Astrocyte of the spinal cord (primary cell): Measurements from ENCODE around the gene ALG3.

Experiments used
- DNase-seq: peaks from one replicate; pipeline ENCODE4 v3.0.0; 2011; ENCODE audit warnings: low read depth, low spot score
- H3K4me3 ChIP-seq: 2 replicates; pipeline ENCODE4 v1.5.1; 2011; ENCODE audit warnings: low read depth, mild to moderate bottlenecking, low read length, moderate library complexity
- CTCF ChIP-seq: IDR thresholded peaks from 2 replicates; pipeline ENCODE4 v1.5.1; 2012; ENCODE audit warnings: low read depth, mild to moderate bottlenecking, low read length, inconsistent platforms
- in situ Hi-C: cut with HindIII; loops from 2 replicates; pipeline ENCODE4 v1.10.0; 2017; ENCODE audit warnings: low sequenced_read_pairs

Gene ALG3

GRCh38 chr3:184218814-184219213 is 29.9 kb downstream of the ALG3 start:
- no peak for TF ChIP-seq CTCF
- in situ Hi-C loops, result no loop called here
- H3K4me3 ChIP-seq, result no peak overlapping the region
- no peak for DNase-seq

GRCh38 chr3:184211718-184212117 is 37.0 kb downstream of the ALG3 start:
- no peak for DNase-seq
- TF ChIP-seq CTCF, result no peak
- no peak overlapping the region for H3K4me3 ChIP-seq
- in situ Hi-C loops, result no loop called here

- DNase-seq, result no peak
- no peak overlapping the region for H3K4me3 ChIP-seq
- no peak for TF ChIP-seq CTCF
- in situ Hi-C loops, result no loop called here
Observed at GRCh38 chr3:184211297-184211696, 37.5 kb downstream of the ALG3 start.

- no peak overlapping the region for H3K4me3 ChIP-seq
- DNase-seq, result no peak
- no peak for TF ChIP-seq CTCF
- in situ Hi-C loops, result no loop called here
Observed at GRCh38 chr3:184209146-184209923, 39.4 kb downstream of the ALG3 start.

GRCh38 chr3:184203526-184203925 is 45.2 kb downstream of the ALG3 start:
- in situ Hi-C loops, result no loop called here
- H3K4me3 ChIP-seq, result no peak overlapping the region
- no peak for TF ChIP-seq CTCF
- DNase-seq, result no peak

- TF ChIP-seq CTCF, result no peak
- in situ Hi-C loops, result no loop called here
- no peak for DNase-seq
- no peak overlapping the region for H3K4me3 ChIP-seq
Observed at GRCh38 chr3:184200825-184201224, 47.9 kb downstream of the ALG3 start.
